HG03135 (cell line): ENCODE data around the gene SAP30BP.

Source experiments
- ATAC-seq: cut with Tn5 transposase; IDR thresholded peaks from one replicate; pipeline ENCODE4 v1.9.1; 2021; ENCODE audit warnings: mild to moderate bottlenecking, moderate library complexity; ENCODE audit not compliant: unreplicated experiment

The SAP30BP gene

GRCh38 chr17:75684249-75684648 lies 17.1 kb downstream of the SAP30BP start:
- no peak for ATAC-seq

GRCh38 chr17:75684924-75685323 lies 17.8 kb downstream of the SAP30BP start:
- ATAC-seq = no peak

GRCh38 chr17:75685499-75685898 lies 18.4 kb downstream of the SAP30BP start:
- ATAC-seq = no peak

- no peak for ATAC-seq
Observed at GRCh38 chr17:75688209-75688825, 21.2 kb downstream of the SAP30BP start.

- ATAC-seq = no peak
Observed at GRCh38 chr17:75689441-75689873, 22.3 kb downstream of the SAP30BP start.

- no peak for ATAC-seq
Observed at GRCh38 chr17:75691371-75691791, 24.2 kb downstream of the SAP30BP start.

GRCh38 chr17:75691801-75692626 lies 24.9 kb downstream of the SAP30BP start:
- ATAC-seq = no peak

GRCh38 chr17:75692976-75693375 lies 25.8 kb downstream of the SAP30BP start:
- ATAC-seq = no peak

- ATAC-seq = no peak
Observed at GRCh38 chr17:75693500-75694481, 26.7 kb downstream of the SAP30BP start.

- no peak for ATAC-seq
Observed at GRCh38 chr17:75694536-75694935, 27.4 kb downstream of the SAP30BP start.

GRCh38 chr17:75695141-75695829 lies 28.1 kb downstream of the SAP30BP start:
- ATAC-seq = no peak

- ATAC-seq = no peak
Observed at GRCh38 chr17:75695830-75696271, 28.7 kb downstream of the SAP30BP start.

GRCh38 chr17:75697651-75698291 lies 30.6 kb downstream of the SAP30BP start:
- no peak for ATAC-seq

- no peak for ATAC-seq
Observed at GRCh38 chr17:75698659-75699058, 31.5 kb downstream of the SAP30BP start.

GRCh38 chr17:75701288-75701687 lies 34.1 kb downstream of the SAP30BP start:
- ATAC-seq = no peak

GRCh38 chr17:75703191-75703590 lies 36.1 kb downstream of the SAP30BP start:
- no peak for ATAC-seq

GRCh38 chr17:75703591-75703990 lies 36.5 kb downstream of the SAP30BP start:
- no peak for ATAC-seq

GRCh38 chr17:75704963-75705875 lies 38.1 kb downstream of the SAP30BP start:
- ATAC-seq = no peak
